CD4-positive, alpha-beta T cell treated with Interleukin-4 for 1 hour (primary cell): ENCODE data around the gene LRRC3C.

Experiments used
- DNase-seq, 2 donors: peaks; one replicate each; pipeline ENCODE4 v3.0.0-alpha.2; 2020 to 2022

LRRC3C gene

GRCh38 chr17:39980351-39981206 is 53.0 kb downstream of the LRRC3C start, which contains the start of gene PSMD3:
PSMD3 (plus strand) TSS chr17:39980807; CDS start chr17:39980971, 164 bp downstream.
- DNase-seq: peak; percentile 100

- DNase-seq: no peak
Measured at GRCh38 chr17:39981207-39981741, 53.7 kb downstream of the LRRC3C start.

- DNase-seq: no peak
Measured at GRCh38 chr17:39981766-39982375, 54.3 kb downstream of the LRRC3C start.

- no peak for DNase-seq
Measured at GRCh38 chr17:39988206-39988810, 60.8 kb downstream of the LRRC3C start.

GRCh38 chr17:39994448-39994847 is 66.9 kb downstream of the LRRC3C start:
- no peak for DNase-seq
